LNCAP (cell line): ENCODE measurements around the gene ZFHX3.

Experiments
- TF ChIP-seq, protein P1 (sequence below): fragments of 450-650 bp; IDR thresholded peaks from 2 replicates; pipeline ENCODE4 v1.5.1; 2017; ENCODE audit warnings: mild to moderate bottlenecking

The ZFHX3 gene

DNA sequence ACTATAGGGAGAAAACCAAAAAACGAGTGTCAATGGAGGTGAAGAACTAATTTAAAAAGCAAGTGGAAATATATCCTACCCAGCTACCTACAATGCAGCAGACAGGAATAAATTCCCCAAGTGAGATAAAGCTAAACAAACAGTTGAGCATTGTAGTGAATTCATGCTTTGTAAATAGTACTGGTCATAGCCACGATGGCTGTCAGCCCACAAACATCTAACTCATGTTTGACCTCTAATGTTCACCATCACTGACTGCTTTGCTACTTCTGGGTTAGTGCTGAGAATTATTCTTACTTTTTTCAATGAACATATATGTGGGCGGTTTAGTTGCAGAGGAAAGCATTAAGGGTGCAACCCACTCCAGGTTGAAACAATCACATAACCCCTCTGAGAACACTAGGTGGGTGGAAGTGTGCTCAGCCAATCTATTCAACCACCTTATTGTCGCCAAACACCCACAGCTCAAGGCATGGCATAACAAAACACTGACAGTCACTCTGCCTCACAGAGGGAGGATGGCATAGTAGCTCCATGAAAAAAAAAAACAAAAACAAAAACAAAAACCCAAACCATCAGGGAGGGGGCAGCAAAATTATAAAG lies 264.1 kb downstream of the ZFHX3 start:
- TF ChIP-seq, protein P1, sequence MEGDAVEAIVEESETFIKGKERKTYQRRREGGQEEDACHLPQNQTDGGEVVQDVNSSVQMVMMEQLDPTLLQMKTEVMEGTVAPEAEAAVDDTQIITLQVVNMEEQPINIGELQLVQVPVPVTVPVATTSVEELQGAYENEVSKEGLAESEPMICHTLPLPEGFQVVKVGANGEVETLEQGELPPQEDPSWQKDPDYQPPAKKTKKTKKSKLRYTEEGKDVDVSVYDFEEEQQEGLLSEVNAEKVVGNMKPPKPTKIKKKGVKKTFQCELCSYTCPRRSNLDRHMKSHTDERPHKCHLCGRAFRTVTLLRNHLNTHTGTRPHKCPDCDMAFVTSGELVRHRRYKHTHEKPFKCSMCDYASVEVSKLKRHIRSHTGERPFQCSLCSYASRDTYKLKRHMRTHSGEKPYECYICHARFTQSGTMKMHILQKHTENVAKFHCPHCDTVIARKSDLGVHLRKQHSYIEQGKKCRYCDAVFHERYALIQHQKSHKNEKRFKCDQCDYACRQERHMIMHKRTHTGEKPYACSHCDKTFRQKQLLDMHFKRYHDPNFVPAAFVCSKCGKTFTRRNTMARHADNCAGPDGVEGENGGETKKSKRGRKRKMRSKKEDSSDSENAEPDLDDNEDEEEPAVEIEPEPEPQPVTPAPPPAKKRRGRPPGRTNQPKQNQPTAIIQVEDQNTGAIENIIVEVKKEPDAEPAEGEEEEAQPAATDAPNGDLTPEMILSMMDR = no peak

DNA sequence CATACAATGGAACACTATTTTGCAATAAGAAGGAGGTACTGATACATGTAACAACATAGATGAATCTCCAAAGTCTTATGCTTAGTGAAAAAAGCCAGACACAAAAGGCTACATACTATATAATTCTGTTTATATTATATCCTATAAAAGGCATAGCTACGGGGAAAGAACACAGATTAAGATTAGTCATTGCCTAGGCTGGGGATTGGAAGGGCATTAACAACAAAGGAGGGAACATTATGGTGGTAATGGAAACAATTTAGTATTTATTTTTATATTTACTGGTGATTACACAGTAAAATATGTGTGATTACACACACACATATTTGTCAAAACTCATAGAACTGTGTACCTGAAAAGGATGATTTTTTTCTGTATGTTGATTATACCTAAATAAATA lies 278.1 kb downstream of the ZFHX3 start:
- TF ChIP-seq, protein P1 = no peak

DNA sequence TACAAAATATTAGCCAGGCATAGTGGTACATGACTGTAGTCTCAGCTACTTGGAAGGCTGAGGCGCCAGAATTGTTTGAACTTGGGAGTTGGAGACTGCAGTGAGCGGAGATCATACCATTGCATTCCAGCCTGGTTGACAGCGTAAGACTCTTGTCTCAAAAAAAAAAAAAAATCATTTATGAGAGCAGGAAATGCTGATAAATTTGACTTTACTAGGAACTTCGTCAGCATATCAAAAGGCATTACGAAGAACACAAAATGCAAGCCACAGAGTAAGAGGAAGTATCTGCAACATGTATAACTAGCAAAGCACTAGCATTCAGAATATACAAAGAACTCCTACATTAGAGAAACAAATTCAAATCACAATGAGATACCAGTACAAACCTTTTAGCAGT lies 279.3 kb downstream of the ZFHX3 start:
- TF ChIP-seq, protein P1 = no peak

DNA sequence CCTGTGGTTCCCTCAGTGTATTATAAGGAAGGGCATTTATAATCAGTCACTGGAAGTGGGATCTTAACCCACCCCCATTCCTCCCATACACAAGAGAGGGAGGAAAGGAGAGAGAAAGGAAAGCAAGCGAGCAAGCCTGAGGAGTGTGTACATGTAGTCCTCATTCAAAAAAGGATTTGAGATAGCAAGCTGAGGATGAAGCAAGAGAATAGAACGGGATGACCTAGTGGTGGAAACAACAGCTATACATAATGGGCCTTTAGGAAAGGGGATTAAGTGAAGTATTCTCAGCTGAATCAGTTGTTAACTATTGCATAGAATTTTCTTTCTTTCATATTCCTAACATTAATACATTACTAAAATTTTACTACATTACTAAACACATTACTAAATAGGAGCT lies 281.4 kb downstream of the ZFHX3 start:
- TF ChIP-seq, protein P1 = no peak

DNA sequence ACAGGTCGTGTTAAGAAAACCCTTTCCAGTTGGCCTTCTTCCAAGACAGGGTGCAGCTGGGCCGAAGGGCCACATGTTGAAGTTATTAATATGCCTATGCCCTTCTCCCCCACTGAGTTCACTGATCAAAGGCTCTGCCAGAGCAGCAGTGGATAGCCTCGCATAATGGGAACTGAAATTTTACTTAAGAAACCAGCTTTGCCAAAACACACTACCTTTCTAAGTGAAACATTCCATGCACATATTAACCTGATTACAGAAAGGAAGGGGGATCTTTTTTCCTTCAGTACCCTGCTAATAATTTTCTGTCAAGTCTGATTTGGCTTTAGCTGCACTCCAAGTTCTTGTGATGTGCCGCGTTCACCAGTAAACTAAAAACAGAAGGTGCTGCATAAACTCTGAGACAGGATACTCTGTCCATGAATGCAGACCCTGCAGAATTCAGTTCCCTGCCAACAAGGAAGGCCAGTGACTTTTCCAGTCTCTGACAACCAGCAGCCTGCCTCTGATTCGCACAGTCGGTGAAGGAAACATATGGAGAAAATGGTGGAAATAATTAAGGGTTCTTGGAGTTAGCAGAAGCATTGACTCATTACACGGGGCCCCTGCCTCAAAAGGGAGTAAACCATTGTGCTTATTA lies 283.8 kb downstream of the ZFHX3 start:
- TF ChIP-seq, protein P1 = no peak

DNA sequence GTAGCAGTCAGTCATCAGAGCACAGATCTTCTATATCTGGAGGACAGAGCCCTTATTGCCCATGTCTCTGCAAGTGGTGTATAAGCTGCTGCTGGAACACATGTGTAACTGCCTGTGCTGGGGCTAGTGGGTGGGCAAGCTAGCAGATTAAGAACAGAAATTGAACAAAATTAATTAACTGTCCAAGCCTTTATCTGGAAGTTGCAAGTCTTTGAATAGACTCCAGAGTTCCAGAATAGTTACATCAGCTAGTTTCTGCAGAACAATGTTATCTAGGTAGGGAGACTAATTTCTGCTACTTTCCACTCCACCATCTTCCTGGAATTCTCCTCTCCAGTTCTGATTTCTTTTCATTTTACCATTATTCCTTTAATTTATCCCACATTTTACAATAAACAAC lies 287.3 kb downstream of the ZFHX3 start:
- TF ChIP-seq, protein P1 = no peak

DNA sequence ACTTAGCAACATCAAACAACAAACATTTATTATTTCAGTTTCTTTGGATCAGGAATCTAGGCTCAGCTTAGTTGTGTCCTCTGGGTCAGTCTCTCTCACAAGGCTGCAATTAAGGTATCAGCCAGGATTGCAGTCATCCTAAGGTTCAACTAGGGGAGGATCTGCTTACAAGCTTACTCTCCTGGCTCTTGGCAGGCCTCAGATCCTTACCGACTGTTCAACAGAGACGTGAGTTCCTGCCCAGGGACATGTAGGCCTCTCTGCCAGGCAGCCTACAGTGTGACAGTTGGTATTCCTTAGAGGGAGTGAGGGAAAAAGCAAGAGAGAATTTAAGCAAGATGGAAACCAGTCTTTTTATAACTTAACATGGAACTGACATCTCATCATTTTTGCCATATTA lies 294.0 kb downstream of the ZFHX3 start:
- TF ChIP-seq, protein P1 = no peak
